Astrocyte (in vitro differentiated cells and primary cell): Measurements from ENCODE around the gene PHB1. TPM values are rescaled to one million over a fixed set of nuclear protein-coding genes. Genes with fewer than 3 reads are reported as not detected.
A peak's percentile ranks its signal among the peaks of the same experiment; 100 is the strongest.

ENCODE experiments used
- DNase-seq: peaks from one replicate; pipeline ENCODE4 v3.0.0-alpha.2; 2010; ENCODE audit warnings: low read depth
- FAIRE-seq: peaks from 2 replicates; lab custom pipeline; 2011; peaks lifted over from hg19 to GRCh38; lab: Jason Lieb, UNC
- H2AFZ ChIP-seq: 2 replicates; pipeline ENCODE4 v1.6.0; 2012; ENCODE audit warnings: low read depth, low read length, inconsistent platforms
- H3K27ac ChIP-seq: 2 replicates; pipeline ENCODE4 v1.5.1; 2011; ENCODE audit warnings: low read depth, low read length, inconsistent platforms
- H3K27me3 ChIP-seq: 2 replicates; pipeline ENCODE4 v1.6.0; 2011; ENCODE audit warnings: low read length, inconsistent platforms; ENCODE audit not compliant: insufficient read depth
- H3K36me3 ChIP-seq: 2 replicates; pipeline ENCODE4 v1.5.1; 2011; ENCODE audit warnings: low read length, inconsistent platforms; ENCODE audit not compliant: insufficient read depth
- H3K4me1 ChIP-seq: 2 replicates; pipeline ENCODE4 v1.5.1; 2011; ENCODE audit warnings: low read length, inconsistent platforms; ENCODE audit not compliant: insufficient read depth
- H3K4me2 ChIP-seq: 2 replicates; pipeline ENCODE4 v1.6.0; 2012; ENCODE audit warnings: low read length, inconsistent platforms
- H3K4me3 ChIP-seq: 2 replicates; pipeline ENCODE4 v1.5.1; 2011; ENCODE audit warnings: low read depth, mild to moderate bottlenecking, low read length, inconsistent platforms; ENCODE audit not compliant: insufficient read depth
- H3K79me2 ChIP-seq: 2 replicates; pipeline ENCODE4 v1.6.0; 2012; ENCODE audit warnings: mild to moderate bottlenecking, low read length, inconsistent platforms; ENCODE audit not compliant: insufficient read depth
- H3K9ac ChIP-seq: 2 replicates; pipeline ENCODE4 v1.6.0; 2012; ENCODE audit warnings: mild to moderate bottlenecking, low read length, inconsistent platforms
- H3K9me3 ChIP-seq: 2 replicates; pipeline ENCODE4 v1.5.1; 2012; ENCODE audit warnings: low read depth, mild to moderate bottlenecking, low read length, inconsistent platforms; ENCODE audit not compliant: insufficient read depth
- H4K20me1 ChIP-seq: 2 replicates; pipeline ENCODE4 v1.6.0; 2012; ENCODE audit warnings: low read length, inconsistent platforms; ENCODE audit not compliant: insufficient read depth
- H3K27ac Mint-ChIP-seq: one replicate; pipeline ENCODE4 v1.8.0; 2021; ENCODE audit warnings: mild to moderate bottlenecking, mixed read lengths; ENCODE audit not compliant: unreplicated experiment
- H3K27me3 Mint-ChIP-seq: one replicate; pipeline ENCODE4 v1.8.0; 2021; ENCODE audit warnings: low read depth, mixed read lengths; ENCODE audit not compliant: unreplicated experiment
- H3K36me3 Mint-ChIP-seq: one replicate; pipeline ENCODE4 v1.8.0; 2021; ENCODE audit warnings: low read depth, mixed read lengths; ENCODE audit not compliant: unreplicated experiment
- H3K4me1 Mint-ChIP-seq: one replicate; pipeline ENCODE4 v1.8.0; 2021; ENCODE audit warnings: low read depth, mixed read lengths; ENCODE audit not compliant: unreplicated experiment
- H3K4me3 Mint-ChIP-seq: one replicate; pipeline ENCODE4 v1.8.0; 2021; ENCODE audit warnings: mild to moderate bottlenecking, moderate library complexity, mixed read lengths; ENCODE audit not compliant: unreplicated experiment
- H3K9me3 Mint-ChIP-seq: one replicate; pipeline ENCODE4 v1.8.0; 2021; ENCODE audit warnings: mild to moderate bottlenecking, mixed read lengths; ENCODE audit not compliant: unreplicated experiment
- EZH2 ChIP-seq: IDR thresholded peaks from 2 replicates; pipeline ENCODE4 v1.6.1; 2012; ENCODE audit warnings: mild to moderate bottlenecking, low read length, inconsistent platforms; ENCODE audit not compliant: insufficient read depth
- total RNA-seq: library from RNA; stranded (reverse); gene quantifications from 2 replicates; pipeline ENCODE4 v1.2.1, GENCODE V29; 2021
- TF ChIP-seq, protein P1 (sequence below): IDR thresholded peaks from 2 replicates; pipeline ENCODE4 v1.5.1; 2011; ENCODE audit warnings: low read depth, mild to moderate bottlenecking, inconsistent platforms, low read length, moderate library complexity; ENCODE audit not compliant: insufficient read depth

PHB1 gene
- total RNA-seq, 1 donor from 2014 or later = 227 TPM

DNA sequence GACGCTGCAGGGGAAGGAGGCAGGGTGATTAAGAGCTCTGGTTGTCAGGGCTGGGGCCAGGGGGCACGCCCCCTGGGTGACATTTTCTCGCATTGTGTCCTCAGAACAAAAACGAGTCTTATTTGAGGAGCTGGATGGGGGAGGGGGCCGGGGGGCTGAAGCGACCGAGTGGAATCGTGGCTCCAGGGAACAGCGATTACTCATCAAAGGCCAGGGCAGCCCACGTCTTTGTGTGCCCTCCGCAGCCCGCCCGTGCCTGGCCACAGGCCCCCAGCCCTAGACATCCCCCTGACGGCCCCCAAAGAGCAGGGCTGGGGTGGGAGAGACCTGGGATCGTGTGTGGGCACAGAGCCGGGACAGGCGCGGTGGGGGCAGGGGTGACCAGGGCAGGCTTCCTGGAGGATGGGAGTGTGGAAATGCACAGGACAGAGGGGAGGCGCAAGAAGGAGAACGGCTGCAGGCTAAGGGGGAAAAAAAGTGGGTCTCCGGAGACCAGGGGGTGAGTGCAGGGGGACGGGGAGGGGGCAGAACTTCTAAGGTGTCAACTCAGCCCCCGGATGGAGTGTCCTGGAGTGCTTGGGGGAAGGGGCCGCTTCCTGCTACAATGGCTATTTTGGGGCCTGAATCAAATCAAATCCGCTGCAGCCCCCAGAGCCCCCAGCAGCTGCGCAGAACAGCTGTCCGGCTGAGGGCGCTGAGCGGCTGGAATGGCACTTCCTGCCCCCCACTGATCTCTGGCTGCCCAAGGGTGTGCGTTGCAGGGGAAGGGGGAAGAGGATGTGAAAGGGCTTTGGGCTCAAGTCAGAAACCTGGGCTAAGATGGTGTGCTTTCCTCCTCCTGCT is 24.0 kb upstream of the PHB1 start:
- Histone ChIP-seq H3K9ac (peak overlapping the region; percentile 18), H3K79me2 (no peaks in the 10 kb centered on the region), H3K36me3 (no peaks in the 10 kb centered on the region), H3K4me3 (no peak overlapping the region), H3K4me2 (peak overlapping the region; percentile 76), H3K4me1 (peaks cover 27% of the 10 kb centered on the region), H3K9me3 (no peaks in the 10 kb centered on the region), H3K27me3 (peaks cover 23% of the 10 kb centered on the region), H2AFZ (peak overlapping the region; percentile 83), H3K27ac (no peak overlapping the region), H4K20me1 (no peaks in the 10 kb centered on the region)
- Mint-ChIP-seq H3K27ac (no peak overlapping the region), H3K36me3 (no peaks in the 10 kb centered on the region), H3K27me3 (peaks cover 58% of the 10 kb centered on the region), H3K9me3 (peaks cover 8% of the 10 kb centered on the region), H3K4me1 (peaks cover 18% of the 10 kb centered on the region), H3K4me3 (no peak overlapping the region)
- DNase-seq = no peak
- no peak for FAIRE-seq
- no peak for TF ChIP-seq EZH2
- TF ChIP-seq, protein P1, sequence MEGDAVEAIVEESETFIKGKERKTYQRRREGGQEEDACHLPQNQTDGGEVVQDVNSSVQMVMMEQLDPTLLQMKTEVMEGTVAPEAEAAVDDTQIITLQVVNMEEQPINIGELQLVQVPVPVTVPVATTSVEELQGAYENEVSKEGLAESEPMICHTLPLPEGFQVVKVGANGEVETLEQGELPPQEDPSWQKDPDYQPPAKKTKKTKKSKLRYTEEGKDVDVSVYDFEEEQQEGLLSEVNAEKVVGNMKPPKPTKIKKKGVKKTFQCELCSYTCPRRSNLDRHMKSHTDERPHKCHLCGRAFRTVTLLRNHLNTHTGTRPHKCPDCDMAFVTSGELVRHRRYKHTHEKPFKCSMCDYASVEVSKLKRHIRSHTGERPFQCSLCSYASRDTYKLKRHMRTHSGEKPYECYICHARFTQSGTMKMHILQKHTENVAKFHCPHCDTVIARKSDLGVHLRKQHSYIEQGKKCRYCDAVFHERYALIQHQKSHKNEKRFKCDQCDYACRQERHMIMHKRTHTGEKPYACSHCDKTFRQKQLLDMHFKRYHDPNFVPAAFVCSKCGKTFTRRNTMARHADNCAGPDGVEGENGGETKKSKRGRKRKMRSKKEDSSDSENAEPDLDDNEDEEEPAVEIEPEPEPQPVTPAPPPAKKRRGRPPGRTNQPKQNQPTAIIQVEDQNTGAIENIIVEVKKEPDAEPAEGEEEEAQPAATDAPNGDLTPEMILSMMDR = no peak

DNA sequence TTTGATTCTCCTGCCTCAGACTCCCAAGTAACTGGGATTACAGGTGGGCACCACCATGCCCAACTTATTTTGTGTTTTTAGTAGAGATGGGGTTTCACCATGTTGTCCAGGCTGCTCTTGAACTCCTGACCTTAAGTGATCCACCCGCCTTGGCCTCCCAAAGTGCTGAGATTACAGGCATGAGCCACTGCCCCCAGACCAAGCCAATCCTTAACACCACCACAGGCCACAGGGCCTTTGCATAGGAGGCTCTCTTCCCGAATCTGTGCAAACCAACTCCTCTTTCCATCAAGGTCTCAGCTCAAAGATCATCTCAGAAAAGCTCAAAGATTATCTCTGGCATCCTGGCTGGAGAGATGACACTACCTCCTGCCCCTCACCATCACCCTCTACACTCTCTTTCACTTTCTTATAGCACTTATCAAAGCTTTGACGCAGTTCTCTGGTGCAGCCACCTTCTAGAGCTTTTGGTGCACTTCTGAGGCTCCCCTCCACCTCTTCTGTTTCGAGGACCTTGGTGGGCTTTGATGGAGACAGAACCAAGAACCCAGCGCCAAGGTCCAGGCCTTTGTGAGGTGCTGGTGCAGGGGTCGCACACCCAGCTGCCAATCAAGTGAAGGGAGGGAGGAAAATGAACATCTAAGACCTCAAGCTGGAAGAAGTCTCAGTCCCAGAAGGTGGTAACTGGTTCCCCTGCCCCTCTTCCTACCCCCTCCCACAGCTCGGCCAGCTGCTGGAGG is 23.2 kb upstream of the PHB1 start:
- peaks cover 26% of the 10 kb centered on the region for H3K27me3 ChIP-seq
- no peak overlapping the region for H3K4me3 Mint-ChIP-seq

More for the DNA sequence above, 23.2 kb upstream of the PHB1 start:
- Mint-ChIP-seq H3K4me1 (peaks cover 18% of the 10 kb centered on the region), H3K9me3 (peaks cover 8% of the 10 kb centered on the region), H3K27ac (peak overlapping the region; percentile 50), H3K36me3 (no peaks in the 10 kb centered on the region), H3K27me3 (peaks cover 58% of the 10 kb centered on the region)
- Histone ChIP-seq H2AFZ (no peak overlapping the region), H3K36me3 (no peaks in the 10 kb centered on the region), H3K9me3 (no peaks in the 10 kb centered on the region), H3K4me1 (peaks cover 24% of the 10 kb centered on the region), H3K9ac (no peak overlapping the region), H3K27ac (no peak overlapping the region), H3K4me3 (no peak overlapping the region), H4K20me1 (no peaks in the 10 kb centered on the region), H3K4me2 (peak overlapping the region; percentile 76), H3K79me2 (no peaks in the 10 kb centered on the region)
- TF ChIP-seq EZH2 = no peak
- TF ChIP-seq, protein P1 = no peak
- FAIRE-seq (no peak), DNase-seq (no peak)
